ENCODE data around the gene PI4KA. TPM values are rescaled to one million over a fixed set of nuclear protein-coding genes. Genes with fewer than 3 reads are reported as not detected.
A peak's percentile ranks its signal among the peaks of the same experiment; 100 is the strongest.

Gene PI4KA
- total and polyA plus RNA-seq, 2 of the 13 experiments (the other 11 are each of a cell fraction or from before 2014, with no cell fraction given) = 27.4 to 56.4 TPM

- peak; percentile 32; the same call in 1 of the 2 replicates for TF ChIP-seq RXRB (CRISPR knock-in tag; IDR thresholded peaks at IDR 0.05; ENCODE audit: borderline replicate concordance)
- no peak for TF ChIP-seq CC2D1A (CRISPR knock-in tag; IDR thresholded peaks at IDR 0.05)
- TF ChIP-seq, protein P1, sequence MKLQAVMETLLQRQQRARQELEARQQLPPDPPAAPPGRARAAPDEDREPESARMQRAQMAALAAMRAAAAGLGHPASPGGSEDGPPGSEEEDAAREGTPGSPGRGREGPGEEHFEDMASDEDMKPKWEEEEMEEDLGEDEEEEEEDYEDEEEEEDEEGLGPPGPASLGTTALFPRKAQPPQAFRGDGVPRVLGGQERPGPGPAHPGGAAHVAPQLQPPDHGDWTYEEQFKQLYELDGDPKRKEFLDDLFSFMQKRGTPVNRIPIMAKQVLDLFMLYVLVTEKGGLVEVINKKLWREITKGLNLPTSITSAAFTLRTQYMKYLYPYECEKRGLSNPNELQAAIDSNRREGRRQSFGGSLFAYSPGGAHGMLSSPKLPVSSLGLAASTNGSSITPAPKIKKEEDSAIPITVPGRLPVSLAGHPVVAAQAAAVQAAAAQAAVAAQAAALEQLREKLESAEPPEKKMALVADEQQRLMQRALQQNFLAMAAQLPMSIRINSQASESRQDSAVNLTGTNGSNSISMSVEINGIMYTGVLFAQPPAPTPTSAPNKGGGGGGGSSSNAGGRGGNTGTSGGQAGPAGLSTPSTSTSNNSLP (IDR thresholded peaks at IDR 0.05; ENCODE audit: low read depth, low read length) = 0 out of 2 replicates have a peak, but pooled peaks have one; percentile 36
- 0 out of 2 replicates have a peak, but pooled peaks have one; percentile 55 for TF ChIP-seq CBX5 (CRISPR knock-in tag; IDR thresholded peaks at IDR 0.05; ENCODE audit: borderline replicate concordance)
- no peak for TF ChIP-seq FOXP1 (IDR thresholded peaks at IDR 0.05)
- peak; percentile 34; the same call in 1 of the 2 replicates for TF ChIP-seq FOXP1 (CRISPR knock-in tag; IDR thresholded peaks at IDR 0.05)
- TF ChIP-seq NR2F2 (IDR thresholded peaks at IDR 0.05; ENCODE audit: borderline replicate concordance, low read depth) = 0 out of 2 replicates have a peak, but pooled peaks have one; percentile 39
- TF ChIP-seq THAP11 (CRISPR knock-in tag; IDR thresholded peaks at IDR 0.05) = peak; percentile 38; the same call in 1 of the 2 replicates
- TF ChIP-seq GATAD2A (CRISPR knock-in tag; IDR thresholded peaks at IDR 0.05) = peak; percentile 89
- TF ChIP-seq ATF4 (CRISPR knock-in tag; IDR thresholded peaks at IDR 0.05) = peak in 1 of 2 experiments; percentile 97; a peak in 2 of 4 replicates
- TF ChIP-seq RARA (CRISPR knock-in tag; IDR thresholded peaks at IDR 0.05) = peak; percentile 67
- TF ChIP-seq ELF1 (CRISPR knock-in tag; IDR thresholded peaks at IDR 0.05) = 0 out of 2 replicates have a peak, but pooled peaks have one; percentile 10
- TF ChIP-seq ATF7 (IDR thresholded peaks at IDR 0.05) = peak; percentile 69
- no peak for TF ChIP-seq ATF7 (CRISPR knock-in tag; IDR thresholded peaks at IDR 0.05)
- peak; percentile 79 for TF ChIP-seq ZBTB21 (CRISPR knock-in tag; IDR thresholded peaks at IDR 0.05)
- no peak for TF ChIP-seq PLSCR1 (CRISPR knock-in tag; IDR thresholded peaks at IDR 0.05; ENCODE audit: borderline replicate concordance)
- TF ChIP-seq, protein P2, sequence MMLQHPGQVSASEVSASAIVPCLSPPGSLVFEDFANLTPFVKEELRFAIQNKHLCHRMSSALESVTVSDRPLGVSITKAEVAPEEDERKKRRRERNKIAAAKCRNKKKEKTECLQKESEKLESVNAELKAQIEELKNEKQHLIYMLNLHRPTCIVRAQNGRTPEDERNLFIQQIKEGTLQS (CRISPR knock-in tag; IDR thresholded peaks at IDR 0.05) = peak; percentile 74; the same call in 1 of the 2 replicates
- TF ChIP-seq, protein P3, sequence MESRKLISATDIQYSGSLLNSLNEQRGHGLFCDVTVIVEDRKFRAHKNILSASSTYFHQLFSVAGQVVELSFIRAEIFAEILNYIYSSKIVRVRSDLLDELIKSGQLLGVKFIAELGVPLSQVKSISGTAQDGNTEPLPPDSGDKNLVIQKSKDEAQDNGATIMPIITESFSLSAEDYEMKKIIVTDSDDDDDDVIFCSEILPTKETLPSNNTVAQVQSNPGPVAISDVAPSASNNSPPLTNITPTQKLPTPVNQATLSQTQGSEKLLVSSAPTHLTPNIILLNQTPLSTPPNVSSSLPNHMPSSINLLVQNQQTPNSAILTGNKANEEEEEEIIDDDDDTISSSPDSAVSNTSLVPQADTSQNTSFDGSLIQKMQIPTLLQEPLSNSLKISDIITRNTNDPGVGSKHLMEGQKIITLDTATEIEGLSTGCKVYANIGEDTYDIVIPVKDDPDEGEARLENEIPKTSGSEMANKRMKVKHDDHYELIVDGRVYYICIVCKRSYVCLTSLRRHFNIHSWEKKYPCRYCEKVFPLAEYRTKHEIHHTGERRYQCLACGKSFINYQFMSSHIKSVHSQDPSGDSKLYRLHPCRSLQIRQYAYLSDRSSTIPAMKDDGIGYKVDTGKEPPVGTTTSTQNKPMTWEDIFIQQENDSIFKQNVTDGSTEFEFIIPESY (CRISPR knock-in tag; IDR thresholded peaks at IDR 0.05) = peak; percentile 50; the same call in 1 of the 2 replicates
- TF ChIP-seq, protein P4, sequence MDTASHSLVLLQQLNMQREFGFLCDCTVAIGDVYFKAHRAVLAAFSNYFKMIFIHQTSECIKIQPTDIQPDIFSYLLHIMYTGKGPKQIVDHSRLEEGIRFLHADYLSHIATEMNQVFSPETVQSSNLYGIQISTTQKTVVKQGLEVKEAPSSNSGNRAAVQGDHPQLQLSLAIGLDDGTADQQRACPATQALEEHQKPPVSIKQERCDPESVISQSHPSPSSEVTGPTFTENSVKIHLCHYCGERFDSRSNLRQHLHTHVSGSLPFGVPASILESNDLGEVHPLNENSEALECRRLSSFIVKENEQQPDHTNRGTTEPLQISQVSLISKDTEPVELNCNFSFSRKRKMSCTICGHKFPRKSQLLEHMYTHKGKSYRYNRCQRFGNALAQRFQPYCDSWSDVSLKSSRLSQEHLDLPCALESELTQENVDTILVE (CRISPR knock-in tag; IDR thresholded peaks at IDR 0.05) = 0 out of 2 replicates have a peak, but pooled peaks have one; percentile 46
- TF ChIP-seq, protein P5, sequence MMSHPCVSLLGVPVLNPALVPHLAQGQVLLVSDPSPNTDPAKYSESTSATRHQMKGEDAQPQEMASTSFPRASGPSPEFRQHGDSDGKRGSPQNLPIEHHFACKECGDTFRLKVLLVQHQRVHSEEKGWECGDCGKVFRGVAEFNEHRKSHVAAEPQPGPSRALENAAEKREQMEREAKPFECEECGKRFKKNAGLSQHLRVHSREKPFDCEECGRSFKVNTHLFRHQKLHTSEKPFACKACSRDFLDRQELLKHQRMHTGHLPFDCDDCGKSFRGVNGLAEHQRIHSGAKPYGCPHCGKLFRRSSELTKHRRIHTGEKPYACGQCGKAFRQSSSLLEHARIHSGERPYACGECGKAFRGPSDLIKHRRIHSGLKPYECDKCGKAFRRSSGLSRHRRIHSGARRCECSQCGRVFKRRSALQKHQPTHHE (CRISPR knock-in tag; IDR thresholded peaks at IDR 0.05; ENCODE audit: borderline replicate concordance) = no peak
These were observed 45.7 kb upstream of the PI4KA start (continued) for GRCh38 chr22:20904008-20904979.

Data from HepG2 (cell line).